Heart right ventricle (tissue), 16 donors: ENCODE measurements around the gene GBP3. TPM values are rescaled to one million over a fixed set of nuclear protein-coding genes. Genes with fewer than 3 reads are reported as not detected.
"Not testable (repeated sequence)": the region's sequence is repeated elsewhere in the genome, so short reads cannot be mapped to it uniquely, and the experiment has no call there.

Experiments used
- ATAC-seq, 8 donors: fragments of 200-7000 bp; cut with Tn5 transposase; one replicate each; pipeline ENCODE4 v1.9.1; 2020; ENCODE audit warnings: mild to moderate bottlenecking in 8 of 8, moderate library complexity in 8 of 8, moderate number of reproducible peaks in 1 of 8
- DNase-seq, 2 donors: peaks; one replicate each; pipeline ENCODE4 v3.0.0-alpha.2; 2020
- H3K27ac ChIP-seq, 10 donors: fragments of 200-600 bp; sonication (generic) in 2 of 10; one replicate each; pipeline versions ENCODE4 v1.5.0 to v1.8.0; 2020 to 2022; ENCODE audit warnings: mild to moderate bottlenecking in 3 of 10
- H3K27me3 ChIP-seq, 7 donors: fragments of 200-600 bp; one replicate each; pipeline ENCODE4 v1.8.0; 2021 to 2022; ENCODE audit warnings: mild to moderate bottlenecking in 2 of 7
- H3K36me3 ChIP-seq, 9 donors: fragments of 200-600 bp; sonication (generic) in 1 of 9; one replicate each; pipeline versions ENCODE4 v1.5.0 to v1.8.0; 2020 to 2022; ENCODE audit warnings: mild to moderate bottlenecking in 2 of 9
- H3K4me1 ChIP-seq, 9 donors: fragments of 200-600 bp; sonication (generic) in 1 of 9; one replicate each; pipeline versions ENCODE4 v1.5.0 to v1.8.0; 2020 to 2022; ENCODE audit warnings: mild to moderate bottlenecking in 4 of 9
- H3K4me3 ChIP-seq, 10 donors: fragments of 200-600 bp; sonication (generic) in 2 of 10; one replicate each; pipeline versions ENCODE4 v1.5.0 to v1.8.0; 2020 to 2022; ENCODE audit warnings: mild to moderate bottlenecking in 7 of 10, moderate library complexity in 2 of 10
- H3K9me3 ChIP-seq, 11 donors: fragments of 200-600 bp in 10 of 11; sonication (generic) in 2 of 11; one replicate each; pipeline versions ENCODE4 v1.5.0 to v1.8.0; 2013 to 2022; ENCODE audit warnings: mild to moderate bottlenecking in 2 of 11, control low read depth in 1 of 11, moderate library complexity in 1 of 11
- WGBS, 2 donors: extraction: QIAGEN DNeasy Blood & Tissue Kit; methylation state at CpG; one replicate each; pipeline ENCODE4 v1.1.7; 2013; ENCODE audit warnings: inconsistent platforms in 1 of 2; 5-methylcytosine and 5-hydroxymethylcytosine counted together
- intact Hi-C, 10 donors: fragments of 100-400 bp; cut with DNase I; formaldehyde crosslinking; loops; one replicate each; pipeline versions ENCODE4 v1.11.1 to v1.14.2; 2022
- polyA plus RNA-seq, 2 donors: library from polyadenylated mRNA; stranded (reverse); fragments of 200-250 nt; gene quantifications; one replicate each; pipeline ENCODE4 v1.2.3, GENCODE V29; 2013
- total RNA-seq, 10 donors: library from RNA; stranded (reverse); fragmentation: NEBNext Ultra II Directional in 3 of 10; extraction: Animal tissue kit (Norgen Biotek cat#: 25700) in 3 of 10; gene quantifications; one replicate each; pipeline versions ENCODE4 v1.2.1 to v1.2.4, GENCODE V29; 2021 to 2023
- TF ChIP-seq, protein P1 (sequence below), 9 donors: fragments of 200-600 bp; sonication (generic) in 2 of 9; IDR thresholded peaks; one replicate each; pipeline versions ENCODE4 v1.5.0 to v1.8.0; 2021 to 2022; ENCODE audit warnings: antibody characterized with exemption in 9 of 9, mild to moderate bottlenecking in 5 of 9, moderate library complexity in 1 of 9
- donor health status: Arrhythmogenic right ventricular cardiomyopathy.
- donor health status: ischemic (EF 13 %, LVEDD 7.1; RV severe dilation, severe dysfunction).
- donor health status: healthy with polysubstance abuse.
- donor health status: DM: no; HTN: yes; CAD: no.
- donor health status: DM: no; HTN: no; CAD: no.
- donor health status: ischemic (EF 25% LVEDD 6.9; RV normal size, moderate dysfunction).
- donor health status: ischemic (EF 25% LVEDD 5.7; RV mildly dilated, moderate dysfunction).
- donor health status: healthy.
- donor health status: DM: yes; HTN: yes; CAD: no.
- donor health status: Ischemic cardiomyopathy.
- donor health status: ischemic (EF 35%, LVEDD 5.7; RV mildly dilated, moderate dysfunction).
- donor health status: nonischemic (EF 11% LVEDD 7.7; RV severe dilation, severe dysfunction).
- donor health status: DM: yes; HTN: yes; CAD: no.
- donor health status: PGD.
- donor health status: ischemic (EF 29% LVEDD 5.4; RV normal size, mild dysfunction).
- donor health status: nonischemic (EF 23%, LVEDD 6.1; RV moderate dilation, normal function).

GBP3 gene
- total and polyA plus RNA-seq, 12 donors = 1.6 to 21.6 (median 6.0) TPM

GRCh38 chr1:89037186-89037585 lies 14.5 kb upstream of the GBP3 start:
- TF ChIP-seq, protein P1, sequence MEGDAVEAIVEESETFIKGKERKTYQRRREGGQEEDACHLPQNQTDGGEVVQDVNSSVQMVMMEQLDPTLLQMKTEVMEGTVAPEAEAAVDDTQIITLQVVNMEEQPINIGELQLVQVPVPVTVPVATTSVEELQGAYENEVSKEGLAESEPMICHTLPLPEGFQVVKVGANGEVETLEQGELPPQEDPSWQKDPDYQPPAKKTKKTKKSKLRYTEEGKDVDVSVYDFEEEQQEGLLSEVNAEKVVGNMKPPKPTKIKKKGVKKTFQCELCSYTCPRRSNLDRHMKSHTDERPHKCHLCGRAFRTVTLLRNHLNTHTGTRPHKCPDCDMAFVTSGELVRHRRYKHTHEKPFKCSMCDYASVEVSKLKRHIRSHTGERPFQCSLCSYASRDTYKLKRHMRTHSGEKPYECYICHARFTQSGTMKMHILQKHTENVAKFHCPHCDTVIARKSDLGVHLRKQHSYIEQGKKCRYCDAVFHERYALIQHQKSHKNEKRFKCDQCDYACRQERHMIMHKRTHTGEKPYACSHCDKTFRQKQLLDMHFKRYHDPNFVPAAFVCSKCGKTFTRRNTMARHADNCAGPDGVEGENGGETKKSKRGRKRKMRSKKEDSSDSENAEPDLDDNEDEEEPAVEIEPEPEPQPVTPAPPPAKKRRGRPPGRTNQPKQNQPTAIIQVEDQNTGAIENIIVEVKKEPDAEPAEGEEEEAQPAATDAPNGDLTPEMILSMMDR (IDR thresholded peaks at IDR 0.05) = no peak
- no peak for DNase-seq
- Histone ChIP-seq H3K4me3 (no peak overlapping the region), H3K27me3 (no peaks in the 10 kb centered on the region), H3K36me3 (no peaks in the 10 kb centered on the region), H3K9me3 (peaks cover 0 to 12% (median 0%) of the 10 kb centered on the region in 11 donors), H3K27ac (peak overlapping the region in 1 of 10 donors; percentile 15), H3K4me1 (peaks cover 0 to 15% (median 0%) of the 10 kb centered on the region in 9 donors)
- 84 to 87% methylated on average over 1 of the region's 1 CpG for WGBS, 2 donors
- ATAC-seq = no peak
- intact Hi-C loops = no loop called here

DNA sequence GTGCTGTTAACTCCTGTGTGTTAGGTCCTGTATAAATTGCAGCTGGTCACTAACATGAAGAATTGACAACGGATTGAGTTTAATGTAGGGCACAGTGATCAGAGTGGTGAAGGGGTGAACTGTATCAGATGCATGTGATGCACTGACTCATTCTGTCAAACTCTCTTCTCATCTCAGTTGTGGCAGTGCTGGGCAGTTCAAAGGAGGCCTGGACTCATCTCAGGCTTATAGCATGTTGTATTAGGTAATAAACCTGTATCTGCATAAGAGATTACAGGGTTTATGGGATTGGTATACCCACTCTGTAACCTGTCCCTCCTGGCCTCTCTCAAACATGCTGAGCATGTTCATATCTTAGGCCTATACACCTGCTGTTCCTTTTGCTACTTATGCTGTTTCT lies 12.4 kb upstream of the GBP3 start:
- no peak for ATAC-seq
- 82 to 88% methylated on average over 1 of the region's 1 CpG for WGBS, 2 donors
- TF ChIP-seq, protein P1 (IDR thresholded peaks at IDR 0.05) = no peak
- no peak for DNase-seq
- Histone ChIP-seq H3K9me3 (peaks cover 0 to 21% (median 0%) of the 10 kb centered on the region in 11 donors), H3K27me3 (no peaks in the 10 kb centered on the region), H3K27ac (no peak overlapping the region), H3K4me1 (peaks cover 0 to under 1% (median 0%) of the 10 kb centered on the region in 9 donors), H3K36me3 (no peaks in the 10 kb centered on the region), H3K4me3 (no peak overlapping the region)
- intact Hi-C loops = no loop called here

DNA sequence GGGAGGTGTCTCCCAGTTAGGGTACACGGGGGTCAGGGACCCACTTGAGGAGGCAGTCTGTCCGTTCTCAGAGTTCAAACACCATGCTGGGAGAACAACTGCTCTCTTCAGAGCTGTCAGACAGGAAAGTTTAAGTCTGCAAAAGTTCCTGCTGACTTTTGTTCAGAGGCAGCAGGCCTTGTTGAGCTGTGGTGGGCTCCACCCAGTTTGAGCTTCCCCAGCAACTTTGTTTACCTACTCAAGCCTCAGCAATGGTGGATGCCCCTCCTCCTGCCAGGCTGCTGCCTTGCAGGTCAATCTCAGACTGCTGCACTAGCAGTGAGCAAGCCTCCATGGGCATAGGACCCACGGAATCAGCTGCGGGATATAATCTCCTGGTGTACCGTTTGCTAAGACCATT lies 11.3 kb upstream of the GBP3 start:
- intact Hi-C loops, ATAC-seq: not testable (repeated sequence)
- WGBS, 2 donors = 90% methylated on average over 5 of the region's 5 CpGs

GRCh38 chr1:89029051-89029450 lies 6.4 kb upstream of the GBP3 start:
- H3K27ac ChIP-seq, intact Hi-C loops, H3K4me1 ChIP-seq, H3K4me3 ChIP-seq, ATAC-seq, H3K27me3 ChIP-seq, H3K36me3 ChIP-seq, DNase-seq: not testable (repeated sequence)
- peaks cover 0 to 29% (median 3%) of the 10 kb centered on the region in 11 donors for H3K9me3 ChIP-seq
- WGBS, 2 donors = 92 to 93% methylated on average over 2 of the region's 2 CpGs

More for the DNA sequence above, 11.3 kb upstream of the GBP3 start:
- not testable (repeated sequence) for H3K27me3 ChIP-seq, H3K4me3 ChIP-seq, H3K36me3 ChIP-seq, H3K27ac ChIP-seq, DNase-seq, H3K4me1 ChIP-seq
- H3K9me3 ChIP-seq = peaks cover 0 to 26% (median 0%) of the 10 kb centered on the region in 11 donors

GRCh38 chr1:89025928-89026327 lies 3.3 kb upstream of the GBP3 start:
- Histone ChIP-seq H3K27me3 (no peaks in the 10 kb centered on the region), H3K4me1 (peaks cover 0 to 15% (median 8%) of the 10 kb centered on the region in 9 donors), H3K4me3 (no peak overlapping the region), H3K36me3 (no peaks in the 10 kb centered on the region), H3K27ac (no peak overlapping the region), H3K9me3 (peaks cover 0 to 25% (median 3%) of the 10 kb centered on the region in 11 donors)
- TF ChIP-seq, protein P1 (IDR thresholded peaks at IDR 0.05) = no peak
- WGBS, 2 donors = 92 to 93% methylated on average over 3 of the region's 3 CpGs
- intact Hi-C loops = loop anchor here in 1 of 10 donors (2.0 kb wide), 1 partner anchor 31 kb away; no protein-coding TSS in a partner anchor
- DNase-seq = no peak
- ATAC-seq = no peak
